Ascending aorta (tissue), 2 donors: ENCODE results near the gene TMEM240. TPM values are rescaled to one million over a fixed set of nuclear protein-coding genes. Genes with fewer than 3 reads are reported as not detected.
"Not testable (repeated sequence)": the region's sequence is repeated elsewhere in the genome, so short reads cannot be mapped to it uniquely, and the experiment has no call there.

Experiments
- DNase-seq, 2 donors: peaks; one replicate each; pipeline ENCODE4 v3.0.0-alpha.2; 2019; ENCODE audit warnings: low spot score in 2 of 2
- H3K27ac ChIP-seq, 2 donors: fragments of 200-600 bp; sonication (generic); one replicate each; pipeline ENCODE4 v1.5.1; 2016 to 2017; ENCODE audit warnings: mild to moderate bottlenecking in 1 of 2
- H3K27me3 ChIP-seq: fragments of 200-600 bp; sonication (generic); one replicate; pipeline ENCODE4 v1.5.1; 2017
- H3K36me3 ChIP-seq, 2 donors: fragments of 200-600 bp; sonication (generic); one replicate each; pipeline ENCODE4 v1.5.1; 2016
- H3K4me1 ChIP-seq, 2 donors: fragments of 200-600 bp; sonication (generic); one replicate each; pipeline ENCODE4 v1.5.1; 2016 to 2017; ENCODE audit warnings: mild to moderate bottlenecking in 1 of 2
- H3K4me3 ChIP-seq, 2 donors: fragments of 200-600 bp; sonication (generic); one replicate each; pipeline ENCODE4 v1.5.1; 2016 to 2017; ENCODE audit warnings: mild to moderate bottlenecking in 1 of 2
- H3K9me3 ChIP-seq, 2 donors: fragments of 200-600 bp; sonication (generic); one replicate each; pipeline ENCODE4 v1.5.1; 2016
- CTCF ChIP-seq, 3 experiments: fragments of 200-600 bp in 2 of 3; fragments of 450-650 bp in 1 of 3; sonication (generic) in 2 of 3; IDR thresholded peaks; one replicate each; pipeline ENCODE4 v1.5.1; 2016 to 2019; ENCODE audit warnings: antibody characterized with exemption in 3 of 3, mild to moderate bottlenecking in 1 of 3, moderate library complexity in 1 of 3
- intact Hi-C: fragments of 100-400 bp; cut with DNase I; formaldehyde crosslinking; loops from one replicate; pipeline ENCODE4 v1.15.1; 2023
- total RNA-seq: library from RNA; depleted of rRNA; stranded (reverse); fragments of >200 nt; gene quantifications from one replicate; pipeline ENCODE4 v1.1.0, GENCODE V29; 2016

TMEM240 gene
- total RNA-seq, 1 donor from 2014 or later: not detected

- H3K9me3 ChIP-seq, H3K4me1 ChIP-seq, H3K4me3 ChIP-seq, H3K27me3 ChIP-seq, H3K36me3 ChIP-seq, DNase-seq, intact Hi-C loops: not testable (repeated sequence)
- peak overlapping the region; percentile 14 to 53 for H3K27ac ChIP-seq
- peak in 1 of 3 experiments; percentile 24 for TF ChIP-seq CTCF (IDR thresholded peaks at IDR 0.05)
Measured at GRCh38 chr1:1505366-1505798, 35.0 kb downstream of the TMEM240 start.

GRCh38 chr1:1504777-1505365 is 35.6 kb downstream of the TMEM240 start:
- H3K4me3 ChIP-seq, H3K36me3 ChIP-seq, intact Hi-C loops, H3K9me3 ChIP-seq, H3K4me1 ChIP-seq, H3K27me3 ChIP-seq: not testable (repeated sequence)
- DNase-seq: peak; percentile 23 to 85
- H3K27ac ChIP-seq: peak overlapping the region; percentile 14 to 53
- TF ChIP-seq CTCF (IDR thresholded peaks at IDR 0.05): peak; percentile 44 to 46 (median 44)

GRCh38 chr1:1495461-1495975 is 44.9 kb downstream of the TMEM240 start:
- H3K27ac ChIP-seq, H3K4me1 ChIP-seq, H3K4me3 ChIP-seq, H3K27me3 ChIP-seq, intact Hi-C loops, DNase-seq: not testable (repeated sequence)
- Histone ChIP-seq H3K9me3 (peaks cover 0 to 18% of the 10 kb centered on the region in 2 donors), H3K36me3 (peaks cover 28 to 47% of the 10 kb centered on the region in 2 donors)

GRCh38 chr1:1494311-1494710 is 46.1 kb downstream of the TMEM240 start:
- intact Hi-C loops, H3K4me1 ChIP-seq, H3K27ac ChIP-seq, H3K4me3 ChIP-seq, H3K27me3 ChIP-seq, DNase-seq: not testable (repeated sequence)
- Histone ChIP-seq H3K36me3 (peaks cover 37 to 59% of the 10 kb centered on the region in 2 donors), H3K9me3 (peaks cover 0 to 18% of the 10 kb centered on the region in 2 donors)

- Histone ChIP-seq H3K27me3 (no peaks in the 10 kb centered on the region), H3K27ac (no peak overlapping the region), H3K4me1 (no peaks in the 10 kb centered on the region), H3K9me3 (peaks cover 0 to 18% of the 10 kb centered on the region in 2 donors), H3K36me3 (peaks cover 57 to 80% of the 10 kb centered on the region in 2 donors), H3K4me3 (no peak overlapping the region)
- intact Hi-C loops: no loop called here
- DNase-seq: no peak
- no peak for TF ChIP-seq CTCF (IDR thresholded peaks at IDR 0.05)
Measured at GRCh38 chr1:1491601-1492000, 48.8 kb downstream of the TMEM240 start.

GRCh38 chr1:1490633-1491230 is 49.7 kb downstream of the TMEM240 start:
- peaks cover 58 to 81% of the 10 kb centered on the region in 2 donors for H3K36me3 ChIP-seq
- intact Hi-C loops: no loop called here

More at GRCh38 chr1:1490633-1491230, 49.7 kb downstream of the TMEM240 start:
- DNase-seq: no peak
- no peaks in the 10 kb centered on the region for H3K27me3 ChIP-seq
- no peaks in the 10 kb centered on the region for H3K4me1 ChIP-seq
- H3K27ac ChIP-seq: no peak overlapping the region
- H3K9me3 ChIP-seq: peaks cover 0 to 18% of the 10 kb centered on the region in 2 donors
- H3K4me3 ChIP-seq: no peak overlapping the region
- no peak for TF ChIP-seq CTCF (IDR thresholded peaks at IDR 0.05)
